22Rv1 (cell line): Measurements from ENCODE around the gene EPM2A.

Experiments
- H3K27ac ChIP-seq: fragments of 450-650 bp; 2 replicates; pipeline ENCODE4 v1.5.1; 2017
- ZFX ChIP-seq: fragments of 450-650 bp; IDR thresholded peaks from 2 replicates; pipeline ENCODE4 v1.6.1; 2017; ENCODE audit warnings: antibody characterized with exemption, borderline replicate concordance
- TF ChIP-seq, protein P1 (sequence below): fragments of 450-650 bp; IDR thresholded peaks from 2 replicates; pipeline ENCODE4 v1.5.1; 2017; ENCODE audit warnings: mild to moderate bottlenecking

EPM2A gene

DNA sequence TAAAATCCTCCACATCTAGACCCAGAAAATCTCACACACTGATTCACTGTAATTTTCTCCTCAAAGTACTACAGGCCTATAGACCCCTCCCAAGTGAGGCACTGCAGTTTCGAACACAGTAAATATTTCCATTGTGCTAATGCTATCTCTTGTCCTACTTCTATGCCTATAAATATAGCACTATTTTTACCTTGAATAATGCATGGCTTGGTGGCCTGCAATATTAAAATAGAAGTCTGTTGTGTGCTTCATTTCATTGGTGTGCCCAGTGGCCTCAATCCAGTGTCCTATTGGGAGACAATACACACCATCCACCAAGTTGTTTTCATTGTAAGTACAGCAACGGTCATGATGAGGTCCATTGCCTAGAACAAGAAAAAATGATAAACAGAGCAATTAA is 49.4 kb downstream of the EPM2A start:
- TF ChIP-seq ZFX: no peak
- TF ChIP-seq, protein P1, sequence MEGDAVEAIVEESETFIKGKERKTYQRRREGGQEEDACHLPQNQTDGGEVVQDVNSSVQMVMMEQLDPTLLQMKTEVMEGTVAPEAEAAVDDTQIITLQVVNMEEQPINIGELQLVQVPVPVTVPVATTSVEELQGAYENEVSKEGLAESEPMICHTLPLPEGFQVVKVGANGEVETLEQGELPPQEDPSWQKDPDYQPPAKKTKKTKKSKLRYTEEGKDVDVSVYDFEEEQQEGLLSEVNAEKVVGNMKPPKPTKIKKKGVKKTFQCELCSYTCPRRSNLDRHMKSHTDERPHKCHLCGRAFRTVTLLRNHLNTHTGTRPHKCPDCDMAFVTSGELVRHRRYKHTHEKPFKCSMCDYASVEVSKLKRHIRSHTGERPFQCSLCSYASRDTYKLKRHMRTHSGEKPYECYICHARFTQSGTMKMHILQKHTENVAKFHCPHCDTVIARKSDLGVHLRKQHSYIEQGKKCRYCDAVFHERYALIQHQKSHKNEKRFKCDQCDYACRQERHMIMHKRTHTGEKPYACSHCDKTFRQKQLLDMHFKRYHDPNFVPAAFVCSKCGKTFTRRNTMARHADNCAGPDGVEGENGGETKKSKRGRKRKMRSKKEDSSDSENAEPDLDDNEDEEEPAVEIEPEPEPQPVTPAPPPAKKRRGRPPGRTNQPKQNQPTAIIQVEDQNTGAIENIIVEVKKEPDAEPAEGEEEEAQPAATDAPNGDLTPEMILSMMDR: no peak
- H3K27ac ChIP-seq: no peak overlapping the region

DNA sequence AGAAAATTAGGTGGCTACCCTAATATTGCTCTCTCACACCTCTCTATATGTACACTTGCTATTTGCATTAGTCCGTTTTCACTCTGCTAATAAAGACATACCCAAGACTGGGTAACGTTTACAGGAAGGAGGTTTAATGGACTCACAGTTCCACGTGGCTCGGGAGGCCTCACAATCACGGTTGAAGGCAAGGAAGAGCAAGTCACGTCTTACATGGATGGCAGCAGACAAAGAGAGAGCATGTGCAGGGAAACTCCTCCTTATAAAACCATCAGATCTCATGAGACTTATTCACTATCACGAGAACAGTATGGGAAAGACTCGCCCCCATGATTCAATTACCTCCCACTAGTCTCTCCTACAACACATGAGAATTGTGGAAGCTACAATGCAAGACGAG is 53.4 kb downstream of the EPM2A start:
- H3K27ac ChIP-seq: no peak overlapping the region
- TF ChIP-seq ZFX: no peak
- TF ChIP-seq, protein P1: no peak

DNA sequence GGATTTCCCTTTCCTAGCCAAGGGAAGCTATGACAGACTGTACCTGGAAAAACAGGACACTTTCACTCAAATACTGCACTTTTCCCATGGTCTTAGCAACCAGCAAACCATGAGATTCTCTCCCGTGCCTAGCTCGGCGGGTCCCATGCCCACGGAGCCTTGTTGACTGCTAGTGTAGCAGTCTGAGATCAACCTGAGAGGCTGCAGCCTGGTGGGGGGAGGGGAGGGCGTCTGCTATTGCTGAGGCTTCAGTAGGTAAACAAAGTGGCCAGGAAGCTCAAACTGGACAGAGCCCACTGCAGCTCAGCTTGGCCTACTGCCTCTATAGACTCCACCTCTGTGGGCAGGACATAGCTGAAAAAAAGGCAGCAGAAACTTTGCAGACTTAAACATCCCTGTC is 61.8 kb downstream of the EPM2A start:
- no peak overlapping the region for H3K27ac ChIP-seq
- no peak for TF ChIP-seq ZFX
- TF ChIP-seq, protein P1: no peak

DNA sequence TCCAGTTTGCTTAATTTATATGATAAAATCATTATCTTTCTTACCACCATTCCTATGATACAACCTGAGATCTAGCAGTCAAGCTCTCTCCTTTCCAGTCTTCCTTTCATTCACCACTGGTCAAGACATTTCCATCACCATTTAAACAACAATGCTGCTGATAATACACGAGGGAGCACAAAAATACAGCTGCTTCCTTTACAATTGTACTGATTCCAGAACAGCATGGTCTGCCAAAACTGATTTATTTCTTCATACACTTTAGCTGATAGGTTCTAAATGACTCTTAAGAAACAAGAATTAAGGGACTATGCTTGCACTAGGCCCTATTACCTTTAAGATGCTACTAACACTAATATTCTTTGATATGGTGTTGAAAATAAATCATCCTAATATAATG is 65.0 kb downstream of the EPM2A start:
- TF ChIP-seq, protein P1: no peak
- no peak for TF ChIP-seq ZFX
- no peak overlapping the region for H3K27ac ChIP-seq

DNA sequence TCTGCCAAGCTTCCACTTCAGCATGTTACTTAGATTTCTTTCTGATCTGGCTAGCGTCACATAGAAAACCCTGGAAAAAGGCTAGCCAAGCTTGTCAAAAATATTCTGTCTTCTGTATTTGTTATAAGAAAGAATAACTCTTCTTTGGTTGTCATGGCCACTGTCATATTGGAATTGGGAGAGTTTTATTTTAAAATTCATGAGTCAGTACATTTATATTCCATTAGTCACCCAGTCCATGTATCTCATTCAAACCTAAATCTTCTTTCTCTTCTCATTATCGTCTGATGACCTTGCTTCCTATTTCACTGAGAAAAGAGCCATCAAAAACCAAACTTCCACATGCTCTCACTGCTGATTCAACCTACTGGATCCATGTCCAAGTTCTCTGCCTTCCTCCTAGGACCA is 65.7 kb downstream of the EPM2A start:
- no peak overlapping the region for H3K27ac ChIP-seq
- TF ChIP-seq ZFX: no peak
- TF ChIP-seq, protein P1: no peak

DNA sequence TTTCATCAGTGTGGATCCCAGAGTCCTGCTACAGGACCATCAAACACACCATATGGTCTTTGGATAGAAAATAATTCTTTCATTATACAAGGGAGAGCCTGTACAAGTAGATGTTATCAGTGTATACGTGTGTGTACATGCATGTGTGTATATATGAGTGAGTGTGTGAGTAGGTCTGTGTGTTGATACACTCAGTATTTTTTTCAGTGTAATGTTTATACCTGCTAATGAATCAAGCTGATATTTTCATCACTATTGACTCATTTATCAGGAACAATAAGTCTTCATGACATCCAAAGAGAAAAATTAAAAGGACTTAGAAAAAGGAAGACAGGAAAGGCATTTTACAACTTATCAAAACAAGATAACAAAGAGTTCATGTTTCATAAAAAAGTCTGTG is 66.5 kb downstream of the EPM2A start:
- no peak for TF ChIP-seq ZFX
- TF ChIP-seq, protein P1: no peak
- H3K27ac ChIP-seq: no peak overlapping the region

DNA sequence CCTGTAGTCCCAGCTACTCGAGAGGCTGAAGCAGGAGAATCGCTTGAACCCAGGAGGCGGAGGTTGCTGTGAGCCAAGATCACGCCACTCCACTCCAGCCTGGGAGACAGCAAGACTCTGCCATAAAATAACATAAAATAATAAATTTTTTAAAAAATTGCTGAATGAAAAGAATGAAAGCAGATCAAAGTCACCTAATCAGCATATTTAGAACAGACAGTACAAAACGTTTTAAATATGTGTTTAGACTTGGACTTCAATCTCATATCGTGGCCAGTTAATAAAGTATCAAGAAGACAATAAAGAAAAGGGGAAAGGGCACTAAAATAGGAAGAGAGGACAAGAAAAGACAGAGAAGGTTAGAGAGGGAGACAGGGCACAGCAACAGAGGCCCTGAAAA is 74.6 kb downstream of the EPM2A start:
- H3K27ac ChIP-seq: no peak overlapping the region
- TF ChIP-seq ZFX: no peak
- TF ChIP-seq, protein P1: no peak
